GM21576 (cell line): ENCODE measurements around the gene IFNA10.
A peak's percentile ranks its signal among the peaks of the same experiment; 100 is the strongest.
"Not testable (repeated sequence)": the region's sequence is repeated elsewhere in the genome, so short reads cannot be mapped to it uniquely, and the experiment has no call there.

Source experiments
- ATAC-seq: cut with Tn5 transposase; IDR thresholded peaks from one replicate; pipeline ENCODE4 v1.9.1; 2021; ENCODE audit warnings: mild to moderate bottlenecking, moderate library complexity; ENCODE audit not compliant: unreplicated experiment

The IFNA10 gene

DNA sequence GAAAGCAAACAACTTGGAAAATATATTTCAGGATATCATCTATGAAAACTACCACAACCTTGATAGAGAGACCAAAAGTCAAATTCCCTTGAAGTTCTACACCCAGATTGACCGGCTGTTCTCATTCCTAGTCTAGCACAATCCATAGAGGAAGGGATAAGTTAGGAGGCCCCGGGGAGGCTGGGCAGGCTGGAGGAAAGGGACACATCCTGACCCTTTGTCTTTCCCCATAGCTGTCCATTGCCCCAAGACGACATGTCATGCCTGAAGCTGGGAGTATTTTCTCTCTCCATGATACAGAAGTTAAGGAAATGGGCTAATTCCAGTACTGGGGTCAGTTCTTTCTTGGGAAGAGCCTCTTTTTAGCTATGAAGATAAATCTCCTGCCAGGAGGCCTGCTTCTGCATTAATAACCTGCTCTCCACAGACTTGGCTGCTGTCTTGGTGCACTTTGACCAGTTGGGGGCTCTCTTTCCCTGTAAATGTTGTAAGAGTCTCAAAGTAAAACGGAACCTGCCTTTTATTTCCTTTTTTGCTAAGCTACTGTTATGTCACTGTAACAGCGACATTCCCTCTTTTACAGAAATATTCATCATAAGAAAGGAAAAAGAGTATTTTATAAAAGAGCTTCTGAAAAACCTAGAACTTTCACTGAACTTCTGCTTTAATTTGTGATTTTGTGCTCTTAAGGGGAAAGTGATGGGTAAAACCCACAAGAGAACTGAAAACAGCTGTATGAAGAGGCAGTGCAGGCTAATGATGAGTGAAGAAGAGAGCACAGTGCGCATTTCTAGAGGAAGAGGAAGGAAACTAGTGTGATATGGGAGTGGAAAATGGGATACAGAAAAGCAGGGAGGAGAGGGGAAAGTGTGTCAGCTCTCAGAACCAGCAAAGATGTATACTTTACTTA is 11.8 kb downstream of the IFNA10 start:
- ATAC-seq: peak; percentile 93

DNA sequence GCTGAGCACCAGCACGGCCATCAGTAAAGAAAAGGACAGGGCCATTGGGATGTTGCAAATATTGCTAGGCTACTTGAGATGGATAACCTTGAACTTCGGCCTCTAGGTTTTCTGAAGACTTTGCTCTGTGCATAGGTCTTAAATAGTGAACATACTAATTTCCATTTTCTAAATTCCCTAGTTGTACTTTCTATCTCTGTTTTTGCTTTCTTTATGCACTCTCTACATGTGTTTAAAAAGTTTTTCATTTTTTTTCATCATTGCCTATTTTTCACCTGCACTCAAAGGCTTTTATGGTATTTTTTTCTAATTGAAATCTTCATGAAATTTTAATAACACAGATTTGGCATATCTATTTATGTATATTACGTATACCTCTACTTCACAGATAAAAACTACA is 19.5 kb downstream of the IFNA10 start, which contains the start of gene IFNA4:
IFNA4 (minus strand) TSS at position 101 of the 400 bp plus-strand sequence; CDS start at position 45, 56 bp downstream.
- not testable (repeated sequence) for ATAC-seq

GRCh38 chr9:21182810-21183736 is 23.9 kb downstream of the IFNA10 start:
- ATAC-seq: peak; percentile 95

DNA sequence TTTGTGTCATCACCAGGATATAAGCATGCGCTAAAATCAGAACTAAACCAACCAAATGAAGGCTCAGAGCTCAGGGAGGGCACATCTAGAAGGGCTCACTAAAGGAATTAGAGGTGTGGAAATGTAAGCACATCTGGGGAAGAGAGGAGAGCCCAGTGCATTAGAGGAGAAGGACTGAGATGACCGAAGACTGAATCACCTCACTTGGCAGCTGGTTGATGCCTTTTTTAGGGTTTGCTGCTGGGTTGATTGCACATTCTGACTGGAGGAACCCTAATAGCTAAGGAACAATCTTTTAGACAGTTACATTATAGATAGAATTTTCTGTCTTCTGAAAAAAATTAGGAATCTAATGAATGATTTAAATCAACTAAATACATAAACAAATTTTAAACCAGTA is 32.3 kb downstream of the IFNA10 start:
- ATAC-seq: no peak

DNA sequence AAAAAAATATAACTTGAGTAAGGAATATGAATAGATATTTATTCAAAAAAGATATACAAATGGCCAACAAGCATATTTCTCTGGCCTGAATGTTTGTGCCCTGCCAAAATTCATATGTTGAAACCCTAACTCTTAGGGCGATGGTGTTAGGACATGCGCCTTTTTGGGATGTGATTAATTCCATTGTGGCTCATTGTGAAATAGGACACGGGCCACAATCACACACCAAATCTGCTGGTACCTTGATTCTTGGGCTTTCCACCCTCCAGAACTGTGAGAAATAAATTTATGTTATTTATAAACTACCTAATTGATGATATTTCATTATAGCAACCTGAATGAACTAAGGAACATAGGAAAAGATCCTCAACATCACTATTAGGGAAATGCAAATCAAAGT is 34.8 kb downstream of the IFNA10 start:
- ATAC-seq: no peak

DNA sequence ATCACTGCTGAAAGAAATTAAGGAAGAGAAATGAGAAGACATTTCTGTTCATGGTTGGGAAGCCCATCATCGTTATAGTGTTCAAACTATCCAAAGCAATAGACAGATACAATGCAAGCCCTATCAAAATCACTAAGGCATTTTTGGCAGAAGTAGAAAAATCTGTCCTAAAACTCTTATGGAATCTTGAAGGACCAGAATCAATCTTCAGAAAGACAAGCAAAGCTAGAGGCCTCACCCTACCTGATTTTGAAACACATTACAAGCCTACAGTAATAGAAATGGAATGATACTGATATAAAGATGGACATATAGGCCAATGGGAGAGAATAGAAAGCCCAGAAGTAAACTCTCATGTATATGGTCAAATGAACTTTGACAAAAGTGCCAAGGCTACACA is 35.6 kb downstream of the IFNA10 start:
- no peak for ATAC-seq

GRCh38 chr9:21166560-21166959 is 40.4 kb downstream of the IFNA10 start, which contains the start of gene IFNA21:
TSS of gene IFNA21 (minus strand) at chr9:21166660. CDS start at chr9:21166612, 48 bp downstream.
- ATAC-seq: not testable (repeated sequence)

GRCh38 chr9:21165516-21165915 is 41.4 kb downstream of the IFNA10 start:
- ATAC-seq: no peak

GRCh38 chr9:21160178-21160577 is 46.8 kb downstream of the IFNA10 start:
- ATAC-seq: peak; percentile 99
